Measurements from ENCODE around the gene GIGYF2. TPM values are rescaled to one million over a fixed set of nuclear protein-coding genes. Genes with fewer than 3 reads are reported as not detected.

GIGYF2 gene
- polyA plus RNA-seq, 1 donor from 2014 or later = 52.6 TPM

DNA sequence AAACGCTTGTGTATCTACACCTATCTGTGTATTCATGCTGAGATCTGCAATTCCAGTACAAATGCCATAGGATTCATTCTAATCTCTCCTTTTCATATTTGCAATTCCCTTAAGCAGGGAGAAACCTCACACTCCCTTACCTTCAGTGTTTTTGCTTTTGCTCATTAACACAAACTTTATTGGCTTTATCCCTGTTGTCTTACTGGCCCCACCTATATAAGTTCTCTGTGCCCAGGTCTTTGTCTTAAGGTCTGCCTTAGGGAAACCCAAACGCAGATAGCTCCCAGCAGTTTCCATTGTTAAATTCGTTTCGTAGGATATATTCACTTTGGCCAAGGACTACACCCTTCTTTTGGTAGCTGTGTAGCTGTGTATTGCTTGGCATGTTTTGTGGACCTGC lies 169.0 kb downstream of the GIGYF2 start:
- no peak overlapping the region for H3K27ac ChIP-seq (ENCODE audit: low read length)
- H3K4me2 ChIP-seq (ENCODE audit: low read length) = no peak overlapping the region
- H3K36me3 ChIP-seq (ENCODE audit: insufficient read depth, low read length) = no peaks in the 10 kb centered on the region
- H3K9me3 ChIP-seq (ENCODE audit: low read length) = no peaks in the 10 kb centered on the region
- no peak overlapping the region for H2AFZ ChIP-seq (ENCODE audit: low read depth, low read length)
- H3K4me3 ChIP-seq (ENCODE audit: low read length) = no peak overlapping the region
- no peaks in the 10 kb centered on the region for H3K27me3 ChIP-seq (ENCODE audit: insufficient read depth, low read depth, low read length)
- H3K9ac ChIP-seq (ENCODE audit: low read length) = no peak overlapping the region
- H4K20me1 ChIP-seq (ENCODE audit: insufficient read depth) = no peaks in the 10 kb centered on the region
- TF ChIP-seq RAD21 (conservative IDR thresholded peaks at IDR 0.05) (no peak), TAF1 (IDR thresholded peaks at IDR 0.05; ENCODE audit: low read depth) (no peak), EZH2 (IDR thresholded peaks at IDR 0.05; ENCODE audit: borderline replicate concordance, insufficient read depth, low read length, poor library complexity, severe bottlenecking) (no peak), SMC3 (conservative IDR thresholded peaks at IDR 0.05; ENCODE audit: poor library complexity) (no peak), POLR2AphosphoS5 (IDR thresholded peaks at IDR 0.05) (no peak), CTCF (IDR thresholded peaks at IDR 0.05; ENCODE audit: poor library complexity, severe bottlenecking) (no peak), REST (IDR thresholded peaks at IDR 0.05; ENCODE audit: borderline replicate concordance) (no peak), MXI1 (conservative IDR thresholded peaks at IDR 0.05; ENCODE audit: poor library complexity, severe bottlenecking) (no peak), EP300 (conservative IDR thresholded peaks at IDR 0.05; ENCODE audit: poor library complexity, severe bottlenecking) (no peak)
- no peaks in the 10 kb centered on the region for H3K79me2 ChIP-seq (replicated peaks; ENCODE audit: insufficient read depth, low read length)
- no peaks in the 10 kb centered on the region for H3F3A ChIP-seq (ENCODE audit: insufficient read depth, low read length, poor library complexity, severe bottlenecking)
- no peaks in the 10 kb centered on the region for H3K9me2 ChIP-seq (ENCODE audit: insufficient read depth, low read length)

GRCh38 chr2:232869138-232870017 lies 172.2 kb downstream of the GIGYF2 start:
- no peak overlapping the region for H3K4me3 ChIP-seq (ENCODE audit: low read length)
- no peak overlapping the region for H3K9ac ChIP-seq (ENCODE audit: low read length)
- no peak overlapping the region for H3K4me2 ChIP-seq (ENCODE audit: low read length)
- H3F3A ChIP-seq (ENCODE audit: insufficient read depth, low read length, poor library complexity, severe bottlenecking) = no peaks in the 10 kb centered on the region
- H3K9me3 ChIP-seq (ENCODE audit: low read length) = no peaks in the 10 kb centered on the region
- H4K20me1 ChIP-seq (ENCODE audit: insufficient read depth) = no peaks in the 10 kb centered on the region
- no peak for TF ChIP-seq EZH2 (IDR thresholded peaks at IDR 0.05; ENCODE audit: borderline replicate concordance, insufficient read depth, low read length, poor library complexity, severe bottlenecking)
- TF ChIP-seq POLR2AphosphoS5 (IDR thresholded peaks at IDR 0.05) = no peak
- TF ChIP-seq SMC3 (conservative IDR thresholded peaks at IDR 0.05; ENCODE audit: poor library complexity) = no peak
- TF ChIP-seq EP300 (conservative IDR thresholded peaks at IDR 0.05; ENCODE audit: poor library complexity, severe bottlenecking) = no peak
- TF ChIP-seq MXI1 (conservative IDR thresholded peaks at IDR 0.05; ENCODE audit: poor library complexity, severe bottlenecking) = no peak
- TF ChIP-seq TAF1 (IDR thresholded peaks at IDR 0.05; ENCODE audit: low read depth) = no peak
- TF ChIP-seq REST (IDR thresholded peaks at IDR 0.05; ENCODE audit: borderline replicate concordance) = no peak
- no peak for TF ChIP-seq RAD21 (conservative IDR thresholded peaks at IDR 0.05)
- no peak for TF ChIP-seq CTCF (IDR thresholded peaks at IDR 0.05; ENCODE audit: poor library complexity, severe bottlenecking)
- H3K79me2 ChIP-seq (replicated peaks; ENCODE audit: insufficient read depth, low read length) = no peaks in the 10 kb centered on the region
- H3K36me3 ChIP-seq (ENCODE audit: insufficient read depth, low read length) = no peaks in the 10 kb centered on the region
- no peak overlapping the region for H3K27ac ChIP-seq (ENCODE audit: low read length)
- H2AFZ ChIP-seq (ENCODE audit: low read depth, low read length) = no peak overlapping the region
- H3K9me2 ChIP-seq (ENCODE audit: insufficient read depth, low read length) = no peaks in the 10 kb centered on the region
- H3K27me3 ChIP-seq (ENCODE audit: insufficient read depth, low read depth, low read length) = no peaks in the 10 kb centered on the region

All from neural cell (in vitro differentiated cells).